Measurements from ENCODE around the gene GLI3.

Gene GLI3

DNA sequence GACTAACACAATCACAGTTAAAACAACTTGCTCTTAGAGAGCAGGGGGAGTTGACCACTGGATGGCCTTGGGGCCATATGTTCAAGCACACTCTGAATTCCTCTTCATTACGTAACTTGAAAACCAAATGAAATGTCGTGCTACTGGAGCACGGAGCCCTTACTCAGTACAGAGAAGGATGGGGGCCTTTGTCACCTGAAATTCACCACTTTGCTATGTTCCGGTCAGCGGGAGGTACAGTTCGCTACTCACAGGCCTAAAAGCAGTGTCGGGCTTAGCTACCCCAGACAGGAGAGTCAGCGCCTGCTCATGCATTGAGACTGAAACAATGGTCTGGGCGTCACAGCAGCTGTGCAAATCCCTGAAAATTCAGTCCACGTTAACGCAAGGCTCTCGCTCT, 39.6 kb downstream of the GLI3 start:
- no peaks in the 10 kb centered on the region for H3K27me3 ChIP-seq (replicated peaks; ENCODE audit: insufficient read depth, low read length)
- no peaks in the 10 kb centered on the region for H3K4me1 ChIP-seq (ENCODE audit: low read length)

DNA sequence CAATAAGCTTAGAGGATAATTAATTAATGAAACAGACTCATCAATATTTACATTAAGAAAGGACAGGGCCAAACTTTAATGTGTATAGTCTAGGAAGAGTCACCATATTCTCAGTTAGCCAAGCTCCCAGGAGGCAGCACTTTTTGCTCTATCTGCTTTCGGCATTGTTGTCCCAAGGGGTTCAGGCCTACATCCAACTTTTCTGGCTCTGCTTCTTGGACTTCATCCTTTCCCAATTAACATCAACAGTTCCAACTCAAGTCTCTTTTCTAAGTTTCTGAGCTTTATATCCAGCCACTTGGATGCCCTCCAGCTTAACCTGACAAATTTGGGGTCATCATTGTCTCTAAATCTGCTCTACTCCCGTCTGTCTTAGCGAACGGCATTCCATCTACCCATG, 42.8 kb downstream of the GLI3 start:
- no peak overlapping the region for H3K9ac ChIP-seq (ENCODE audit: low read length)
- H3F3A ChIP-seq (ENCODE audit: insufficient read depth, low read length), result no peaks in the 10 kb centered on the region
- 0 out of 2 replicates have a peak overlapping the region, but pooled peaks have one; percentile 3 for H3K4me2 ChIP-seq (ENCODE audit: low read depth, low read length)
- no peak for TF ChIP-seq EZH2 (optimal IDR thresholded peaks at IDR 0.05; ENCODE audit: low read depth, low read length)
- TF ChIP-seq EZH2phosphoT487 (IDR thresholded peaks at IDR 0.05; ENCODE audit: low read length), result no peak
- TF ChIP-seq, protein P1, sequence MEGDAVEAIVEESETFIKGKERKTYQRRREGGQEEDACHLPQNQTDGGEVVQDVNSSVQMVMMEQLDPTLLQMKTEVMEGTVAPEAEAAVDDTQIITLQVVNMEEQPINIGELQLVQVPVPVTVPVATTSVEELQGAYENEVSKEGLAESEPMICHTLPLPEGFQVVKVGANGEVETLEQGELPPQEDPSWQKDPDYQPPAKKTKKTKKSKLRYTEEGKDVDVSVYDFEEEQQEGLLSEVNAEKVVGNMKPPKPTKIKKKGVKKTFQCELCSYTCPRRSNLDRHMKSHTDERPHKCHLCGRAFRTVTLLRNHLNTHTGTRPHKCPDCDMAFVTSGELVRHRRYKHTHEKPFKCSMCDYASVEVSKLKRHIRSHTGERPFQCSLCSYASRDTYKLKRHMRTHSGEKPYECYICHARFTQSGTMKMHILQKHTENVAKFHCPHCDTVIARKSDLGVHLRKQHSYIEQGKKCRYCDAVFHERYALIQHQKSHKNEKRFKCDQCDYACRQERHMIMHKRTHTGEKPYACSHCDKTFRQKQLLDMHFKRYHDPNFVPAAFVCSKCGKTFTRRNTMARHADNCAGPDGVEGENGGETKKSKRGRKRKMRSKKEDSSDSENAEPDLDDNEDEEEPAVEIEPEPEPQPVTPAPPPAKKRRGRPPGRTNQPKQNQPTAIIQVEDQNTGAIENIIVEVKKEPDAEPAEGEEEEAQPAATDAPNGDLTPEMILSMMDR (IDR thresholded peaks at IDR 0.05; ENCODE audit: low read length), result no peak
- no peaks in the 10 kb centered on the region for H3K9me3 ChIP-seq (replicated peaks; ENCODE audit: insufficient read depth, low read length)
- no peaks in the 10 kb centered on the region for H3K9me2 ChIP-seq (replicated peaks; ENCODE audit: insufficient read depth, low read length)
- DNase-seq, result no peak
- no peaks in the 10 kb centered on the region for H3K4me1 ChIP-seq (ENCODE audit: low read length)
- H3K36me3 ChIP-seq (replicated peaks; ENCODE audit: insufficient read depth, low read length), result no peaks in the 10 kb centered on the region
- H3K27me3 ChIP-seq (replicated peaks; ENCODE audit: insufficient read depth, low read length), result no peaks in the 10 kb centered on the region
- no peak overlapping the region for H3K27ac ChIP-seq (ENCODE audit: low read length)
- H4K20me1 ChIP-seq (ENCODE audit: insufficient read depth, low read length), result no peaks in the 10 kb centered on the region
- no peak overlapping the region for H3K4me3 ChIP-seq (ENCODE audit: low read length)
- no peak overlapping the region for H2AFZ ChIP-seq (ENCODE audit: low read length)
- no peaks in the 10 kb centered on the region for H3K79me2 ChIP-seq (ENCODE audit: low read length)

More for the DNA sequence above, 39.6 kb downstream of the GLI3 start:
- H3K9me2 ChIP-seq (replicated peaks; ENCODE audit: insufficient read depth, low read length), result no peaks in the 10 kb centered on the region
- H4K20me1 ChIP-seq (ENCODE audit: insufficient read depth, low read length), result no peaks in the 10 kb centered on the region
- H3K79me2 ChIP-seq (ENCODE audit: low read length), result no peaks in the 10 kb centered on the region
- no peaks in the 10 kb centered on the region for H3K9me3 ChIP-seq (replicated peaks; ENCODE audit: insufficient read depth, low read length)
- no peak for TF ChIP-seq EZH2phosphoT487 (IDR thresholded peaks at IDR 0.05; ENCODE audit: low read length)
- no peaks in the 10 kb centered on the region for H3K36me3 ChIP-seq (replicated peaks; ENCODE audit: insufficient read depth, low read length)
- no peaks in the 10 kb centered on the region for H3F3A ChIP-seq (ENCODE audit: insufficient read depth, low read length)
- DNase-seq, result no peak
- no peak overlapping the region for H3K4me3 ChIP-seq (ENCODE audit: low read length)
- no peak overlapping the region for H3K9ac ChIP-seq (ENCODE audit: low read length)
- H3K4me2 ChIP-seq (ENCODE audit: low read depth, low read length), result no peak overlapping the region
- no peak overlapping the region for H3K27ac ChIP-seq (ENCODE audit: low read length)
- no peak overlapping the region for H2AFZ ChIP-seq (ENCODE audit: low read length)

DNA sequence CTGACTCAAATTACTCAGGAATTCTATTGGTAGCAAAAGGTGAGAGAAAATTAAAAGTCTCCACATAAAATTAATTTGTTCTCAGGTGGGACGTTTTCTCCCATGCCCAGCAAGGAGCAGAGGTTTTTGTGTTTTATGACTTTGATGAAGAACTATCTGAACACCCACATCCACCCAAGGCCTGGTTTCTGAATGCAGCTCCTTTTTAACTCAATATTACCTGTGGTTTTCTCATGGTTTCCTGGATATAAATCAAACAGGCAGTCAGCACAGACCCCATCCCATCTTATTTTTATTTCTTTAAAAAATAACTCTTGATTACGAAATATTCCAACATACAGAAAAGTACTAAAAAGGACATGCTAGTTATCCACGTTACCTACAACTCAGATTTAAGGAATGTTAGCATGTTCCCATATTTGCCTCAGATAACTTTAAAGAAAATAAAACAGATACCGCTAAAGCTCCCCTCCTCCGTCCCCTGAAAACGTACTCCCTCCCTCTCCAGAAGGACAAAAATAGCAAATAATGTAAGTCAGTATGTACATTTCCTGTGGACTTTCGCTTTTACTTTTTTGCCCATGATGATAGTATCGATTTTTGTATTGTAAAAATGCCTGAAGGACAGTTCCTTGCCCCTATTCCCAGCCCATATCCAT, 43.4 kb downstream of the GLI3 start:
- Histone ChIP-seq H3F3A (ENCODE audit: insufficient read depth, low read length) (no peaks in the 10 kb centered on the region), H4K20me1 (ENCODE audit: insufficient read depth, low read length) (no peaks in the 10 kb centered on the region), H3K27ac (ENCODE audit: low read length) (no peak overlapping the region), H2AFZ (ENCODE audit: low read length) (no peak overlapping the region), H3K79me2 (ENCODE audit: low read length) (no peaks in the 10 kb centered on the region), H3K27me3 (replicated peaks; ENCODE audit: insufficient read depth, low read length) (no peaks in the 10 kb centered on the region), H3K9me2 (replicated peaks; ENCODE audit: insufficient read depth, low read length) (no peaks in the 10 kb centered on the region), H3K4me1 (ENCODE audit: low read length) (no peaks in the 10 kb centered on the region), H3K9me3 (replicated peaks; ENCODE audit: insufficient read depth, low read length) (no peaks in the 10 kb centered on the region), H3K9ac (ENCODE audit: low read length) (no peak overlapping the region), H3K4me3 (ENCODE audit: low read length) (no peak overlapping the region), H3K36me3 (replicated peaks; ENCODE audit: insufficient read depth, low read length) (no peaks in the 10 kb centered on the region), H3K4me2 (ENCODE audit: low read depth, low read length) (0 out of 2 replicates have a peak overlapping the region, but pooled peaks have one; percentile 3)
- TF ChIP-seq EZH2 (optimal IDR thresholded peaks at IDR 0.05; ENCODE audit: low read depth, low read length), result no peak
- TF ChIP-seq, protein P1 (IDR thresholded peaks at IDR 0.05; ENCODE audit: low read length), result no peak
- DNase-seq, result no peak

DNA sequence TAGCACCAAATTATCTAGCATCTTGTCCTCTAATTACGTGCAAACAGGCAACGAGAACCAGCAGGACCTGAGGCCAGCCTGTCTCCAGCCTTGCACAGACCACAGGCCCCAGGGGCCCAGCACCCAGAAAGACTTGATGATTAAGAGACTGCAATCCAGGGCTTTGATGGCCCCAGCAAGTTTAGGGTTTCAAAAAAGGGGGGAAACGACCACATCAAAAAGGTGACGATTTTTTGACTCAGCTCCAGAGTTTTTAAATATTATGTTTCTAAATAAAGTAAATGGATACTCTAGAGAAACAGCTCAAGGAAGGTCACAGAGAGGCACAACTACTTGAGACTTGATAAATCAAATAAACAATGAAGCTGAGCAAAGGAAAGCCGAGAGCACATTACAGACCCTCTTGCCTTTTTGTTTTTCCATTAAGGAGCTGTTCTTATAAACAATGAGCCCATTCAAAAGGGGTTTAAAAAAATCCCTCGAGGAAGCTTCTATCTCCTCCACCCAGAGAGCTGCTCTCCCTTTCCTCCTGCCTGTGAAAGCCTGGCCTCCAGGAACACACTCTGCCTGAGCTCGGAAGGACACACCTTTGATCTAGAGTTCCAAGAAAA, 44.1 kb downstream of the GLI3 start:
- Histone ChIP-seq H3K36me3 (replicated peaks; ENCODE audit: insufficient read depth, low read length) (no peaks in the 10 kb centered on the region), H3K4me3 (ENCODE audit: low read length) (no peak overlapping the region), H3K9me3 (replicated peaks; ENCODE audit: insufficient read depth, low read length) (no peaks in the 10 kb centered on the region), H3K27me3 (replicated peaks; ENCODE audit: insufficient read depth, low read length) (no peaks in the 10 kb centered on the region), H3K9me2 (replicated peaks; ENCODE audit: insufficient read depth, low read length) (no peaks in the 10 kb centered on the region), H2AFZ (ENCODE audit: low read length) (no peak overlapping the region), H3K79me2 (ENCODE audit: low read length) (no peaks in the 10 kb centered on the region), H3K9ac (ENCODE audit: low read length) (no peak overlapping the region), H3K27ac (ENCODE audit: low read length) (no peak overlapping the region), H3F3A (ENCODE audit: insufficient read depth, low read length) (no peaks in the 10 kb centered on the region), H3K4me1 (ENCODE audit: low read length) (no peaks in the 10 kb centered on the region), H4K20me1 (ENCODE audit: insufficient read depth, low read length) (no peaks in the 10 kb centered on the region), H3K4me2 (ENCODE audit: low read depth, low read length) (no peak overlapping the region)
- no peak for TF ChIP-seq EZH2phosphoT487 (IDR thresholded peaks at IDR 0.05; ENCODE audit: low read length)
- TF ChIP-seq, protein P1 (IDR thresholded peaks at IDR 0.05; ENCODE audit: low read length), result no peak
- no peak for TF ChIP-seq EZH2 (optimal IDR thresholded peaks at IDR 0.05; ENCODE audit: low read depth, low read length)
- no peak for DNase-seq
